Endometrial microvascular endothelial cells (primary cell): ENCODE data around the gene FAM228B. TPM values are rescaled to one million over a fixed set of nuclear protein-coding genes. Genes with fewer than 3 reads are reported as not detected.
"Not testable (repeated sequence)": the region's sequence is repeated elsewhere in the genome, so short reads cannot be mapped to it uniquely, and the experiment has no call there.

ENCODE experiments used
- in situ Hi-C: cut with HindIII; loops from 2 replicates; pipeline ENCODE4 v1.10.0; 2017; ENCODE audit warnings: low sequenced_read_pairs, low pct_unique_long_range_greater_than_20kb; ENCODE audit errors: inconsistent ontology term
- total RNA-seq: library from RNA; depleted of rRNA; stranded (reverse); fragments of >200 nt; gene quantifications from one replicate; pipeline ENCODE4 v1.2.3, GENCODE V29; 2015; ENCODE audit errors: inconsistent ontology term

FAM228B gene
- 10.8 TPM for total RNA-seq

DNA sequence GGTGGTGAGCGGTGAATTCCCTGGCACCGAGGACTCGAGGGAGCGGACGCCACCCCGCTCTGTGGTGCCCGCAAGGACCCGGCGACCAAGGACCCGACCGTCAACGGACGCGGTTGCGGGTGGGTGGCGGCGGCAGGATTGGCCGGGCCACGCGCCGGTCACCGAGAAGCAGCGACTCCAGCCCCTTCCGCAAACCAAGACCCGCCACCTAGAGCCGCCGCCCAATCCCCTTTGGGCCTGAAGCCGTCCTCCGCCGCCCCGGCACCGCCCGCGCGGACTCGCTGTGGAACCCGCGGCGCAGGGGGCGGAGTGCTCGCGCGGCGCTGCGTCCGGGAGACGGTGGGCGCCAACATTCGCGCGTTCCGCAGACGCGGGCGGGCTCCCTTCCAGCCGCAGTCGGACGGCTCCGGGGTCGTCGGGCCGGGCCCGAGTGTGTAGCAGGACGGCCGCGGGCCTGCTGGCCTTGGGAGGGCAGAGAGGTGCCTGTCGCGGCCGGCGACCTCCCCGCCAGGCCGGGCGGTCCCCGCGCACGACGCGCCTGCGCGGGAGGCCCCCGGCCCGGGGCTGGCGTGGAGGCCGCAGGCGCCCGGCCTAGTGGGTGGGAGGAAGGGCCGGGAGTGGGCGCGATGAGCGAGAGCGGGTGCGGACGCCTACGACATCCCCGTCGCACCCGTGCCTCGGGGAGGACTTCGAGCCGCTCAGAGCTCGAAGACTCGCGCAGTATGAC, at the start of gene FAM228B, which contains the start of gene PFN4:
TSS of gene FAM228B (plus strand) at position 275 of the 727 bp plus-strand sequence. CDS start 893 bp downstream, outside the sequence.
TSS of gene PFN4 (minus strand) at position 140 of the 727 bp plus-strand sequence. CDS start 799 bp downstream, outside the sequence.
- in situ Hi-C loops, result no loop called here

DNA sequence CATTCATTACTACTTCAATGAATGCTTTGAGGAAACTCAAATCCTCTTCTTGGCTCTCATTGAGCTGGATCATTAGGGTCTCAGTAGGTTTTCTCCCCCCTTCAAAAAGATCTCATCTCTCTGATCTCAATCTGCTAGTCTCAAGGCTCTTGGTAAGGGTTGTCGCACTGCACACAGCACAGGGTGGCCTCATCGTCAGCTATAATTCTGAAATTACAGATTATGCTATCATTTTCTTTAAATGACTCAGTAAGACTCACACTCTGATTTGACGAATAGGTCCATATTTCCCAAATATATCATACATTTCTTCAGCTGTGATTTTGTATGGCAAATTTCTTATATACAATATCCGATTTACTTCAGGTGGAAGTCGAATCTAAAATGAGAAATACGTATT, 49.5 kb upstream of the FAM228B start:
- in situ Hi-C loops, result no loop called here

DNA sequence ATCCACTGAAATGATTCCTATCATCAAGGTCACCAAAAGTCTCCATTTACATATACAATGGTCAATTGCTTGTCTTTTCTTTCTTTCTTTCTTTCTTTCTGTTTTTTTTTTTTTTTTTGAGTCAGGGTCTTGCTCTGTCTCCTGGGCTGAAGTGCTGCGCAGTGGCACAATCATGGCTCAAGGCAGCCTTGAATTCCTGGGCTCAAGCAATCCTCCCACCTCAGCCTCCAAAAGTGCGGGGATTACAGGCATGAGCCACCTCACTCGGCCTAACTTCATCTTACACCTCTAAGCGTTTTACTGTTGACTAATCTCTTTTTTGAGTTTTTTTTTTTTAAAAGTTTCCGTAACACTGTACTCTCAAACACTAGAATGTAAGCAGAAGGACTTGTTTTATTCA, 48.0 kb upstream of the FAM228B start:
- in situ Hi-C loops, result no loop called here

DNA sequence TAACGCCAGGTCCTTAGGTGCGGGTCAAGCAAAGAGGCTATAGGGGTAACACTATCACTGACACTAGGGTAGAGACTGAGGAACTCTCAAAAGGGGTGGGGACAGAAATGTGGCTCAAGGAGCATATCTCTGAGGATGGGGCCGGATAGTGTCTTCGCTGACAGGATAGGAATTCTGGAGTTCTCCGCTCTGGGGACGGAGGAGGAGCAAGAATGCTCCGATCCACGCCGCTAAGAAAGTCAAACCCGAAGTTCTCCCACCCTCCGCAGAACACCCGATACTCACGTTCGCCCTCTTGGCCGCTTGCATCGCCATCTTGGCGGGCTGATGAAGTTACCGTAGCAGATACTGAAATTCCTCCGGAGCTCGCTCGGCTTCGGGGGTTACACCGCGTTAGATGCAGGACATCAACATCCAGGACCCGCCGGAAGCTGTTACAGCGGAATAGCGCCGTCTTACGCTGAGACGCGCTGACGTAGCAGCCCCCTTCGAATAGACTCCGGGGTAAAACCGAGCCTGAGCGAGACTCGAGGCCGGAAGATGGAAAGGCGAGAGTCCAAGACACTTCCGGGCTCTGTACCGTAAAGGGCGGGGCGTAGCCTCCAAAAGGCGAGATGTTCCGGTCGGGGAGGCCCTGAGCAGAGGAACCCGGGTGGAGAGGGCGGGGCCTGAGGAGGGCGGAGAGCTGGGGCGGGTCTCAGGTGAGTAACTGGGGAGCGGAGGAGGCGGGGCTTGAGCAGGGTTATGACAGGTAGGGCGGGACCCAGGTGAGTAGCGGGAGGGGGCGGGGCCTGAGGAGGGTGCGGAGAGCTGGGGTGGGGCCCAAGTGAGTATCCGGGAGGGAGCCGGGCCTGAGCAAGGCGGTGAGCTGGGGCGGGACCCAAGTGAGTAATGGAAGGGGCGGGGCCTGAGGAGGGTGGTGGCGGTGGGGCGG, 47.1 kb upstream of the FAM228B start, which contains the start of gene SF3B6:
TSS of gene SF3B6 (minus strand) at position 412 of the 934 bp plus-strand sequence. CDS start at position 315, 97 bp downstream.
- in situ Hi-C loops, result no loop called here

DNA sequence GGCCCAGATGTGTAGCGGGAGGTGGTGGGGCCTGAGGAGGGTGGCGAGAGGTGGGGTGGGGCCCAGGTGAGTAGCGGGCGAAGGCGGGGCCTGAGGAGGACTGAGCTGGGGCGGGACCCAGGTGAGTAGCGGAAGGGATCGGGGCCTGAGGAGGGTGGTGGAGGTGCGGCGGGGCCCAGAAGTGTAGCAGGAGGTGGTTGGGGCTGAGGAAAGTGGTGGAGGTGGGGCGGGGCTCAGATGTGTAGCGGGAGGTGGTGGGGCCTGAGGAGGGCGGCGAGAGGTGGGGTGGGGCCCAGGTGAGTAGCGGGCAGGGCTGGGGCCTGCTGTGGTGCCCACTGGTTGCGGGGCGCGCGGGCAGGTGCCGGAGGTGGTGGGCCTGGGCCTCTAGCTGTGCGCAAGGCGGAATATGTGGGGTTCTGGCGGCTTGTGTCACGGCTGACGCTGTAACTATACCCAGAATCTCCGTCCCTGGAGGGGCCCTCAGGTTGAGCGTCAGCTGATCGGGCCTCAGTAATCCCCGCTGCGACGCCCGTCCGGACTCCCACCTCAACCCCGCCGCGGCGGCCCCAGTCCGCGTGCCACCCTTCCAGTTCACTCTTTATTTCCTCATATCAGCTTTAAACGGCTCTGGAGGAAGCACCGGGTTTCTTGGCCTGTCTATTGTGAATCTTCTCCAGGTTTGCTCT, 46.3 kb upstream of the FAM228B start:
- in situ Hi-C loops, result no loop called here

DNA sequence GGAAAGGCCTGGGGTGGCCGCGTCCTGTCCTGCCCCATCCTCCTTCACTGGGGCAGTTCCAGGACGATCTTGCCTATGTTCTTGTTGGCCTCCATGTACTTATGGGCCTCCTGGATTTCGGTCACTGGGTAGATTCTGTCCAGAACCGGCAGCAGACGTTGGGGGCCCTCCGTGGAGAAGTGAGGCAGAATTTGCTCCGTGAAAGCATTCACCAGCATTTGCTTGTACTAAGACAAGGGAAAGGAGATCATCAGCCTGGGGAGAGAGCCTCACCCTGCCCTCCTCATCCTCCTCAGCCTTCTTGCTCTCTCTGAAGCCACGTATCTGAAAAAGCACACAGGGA, 45.8 kb upstream of the FAM228B start:
- in situ Hi-C loops, result no loop called here

DNA sequence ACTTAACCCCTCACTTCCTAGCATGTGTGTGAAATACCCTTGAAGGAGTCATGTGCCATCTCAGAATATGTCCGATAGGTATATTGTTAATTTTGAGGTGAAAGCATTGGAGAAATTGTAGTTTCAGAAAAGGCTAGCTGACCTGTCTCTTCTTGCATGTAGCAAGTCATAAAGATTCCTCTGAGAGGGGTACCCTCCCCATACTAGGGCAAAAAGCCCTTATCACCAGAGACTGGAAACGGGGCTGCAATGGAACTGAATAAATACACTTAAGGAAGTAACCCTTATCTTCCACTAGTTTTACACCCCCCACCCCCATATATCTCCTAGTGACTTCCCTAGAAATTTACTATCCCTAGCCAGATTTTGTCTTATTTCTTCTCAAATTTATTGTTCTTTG, 45.4 kb upstream of the FAM228B start:
- in situ Hi-C loops, result no loop called here

DNA sequence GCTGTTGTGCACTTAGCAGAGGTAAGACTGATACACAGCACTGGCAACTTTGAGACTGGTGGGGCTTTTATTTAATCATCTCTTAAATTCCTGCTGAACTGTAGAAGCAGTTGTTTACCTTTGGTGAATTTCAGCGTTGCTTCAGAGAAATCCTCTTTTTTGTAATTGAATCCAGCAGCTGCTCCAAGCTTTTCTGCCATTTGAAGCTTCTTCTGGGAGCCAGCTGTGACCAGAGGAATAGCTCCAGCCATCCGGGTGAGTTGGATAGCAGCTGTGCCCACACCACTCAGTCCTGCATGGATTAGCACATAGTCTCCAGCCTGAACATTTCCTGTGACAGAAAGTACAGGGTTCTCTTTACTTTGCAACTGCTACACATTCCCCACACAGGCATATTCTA, 42.6 kb upstream of the FAM228B start:
- in situ Hi-C loops, result no loop called here

DNA sequence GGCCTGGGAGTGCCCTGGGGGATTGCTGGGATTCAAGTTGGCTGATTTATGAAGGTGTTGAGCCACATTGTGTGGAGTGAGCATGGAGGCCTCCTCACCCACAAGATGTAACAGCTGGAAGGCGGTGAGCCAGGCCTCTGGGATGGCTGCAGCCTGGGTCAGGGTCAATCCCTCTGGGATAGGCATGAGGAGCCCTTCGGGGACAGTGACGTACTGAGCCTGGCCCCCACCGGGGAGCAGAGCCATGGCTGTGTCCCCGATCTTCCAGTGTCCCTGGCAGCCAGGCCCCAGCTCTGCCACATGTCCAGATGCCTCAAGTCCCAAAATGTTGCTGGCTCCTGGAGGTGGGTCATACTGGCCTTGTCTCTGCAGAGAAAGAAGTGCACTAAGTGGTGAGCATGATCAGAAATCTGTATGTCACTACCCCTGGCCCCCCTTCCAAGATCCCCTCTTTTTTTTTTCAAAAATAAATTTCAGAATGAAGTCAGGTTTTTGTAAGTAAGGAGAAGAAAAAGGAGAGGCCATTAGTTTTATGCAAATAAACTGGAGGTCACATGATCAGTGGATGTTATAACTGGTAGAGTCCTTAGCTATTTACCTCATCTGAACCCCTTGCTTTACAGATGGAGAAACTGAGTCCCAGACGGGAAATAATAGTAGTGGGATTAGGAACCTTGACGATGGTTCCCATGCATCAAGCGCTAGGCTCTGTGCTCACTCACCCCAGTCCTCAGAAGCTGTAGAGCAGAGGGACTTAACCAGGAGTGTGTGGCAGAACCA, 40.3 kb upstream of the FAM228B start:
- in situ Hi-C loops, result no loop called here

DNA sequence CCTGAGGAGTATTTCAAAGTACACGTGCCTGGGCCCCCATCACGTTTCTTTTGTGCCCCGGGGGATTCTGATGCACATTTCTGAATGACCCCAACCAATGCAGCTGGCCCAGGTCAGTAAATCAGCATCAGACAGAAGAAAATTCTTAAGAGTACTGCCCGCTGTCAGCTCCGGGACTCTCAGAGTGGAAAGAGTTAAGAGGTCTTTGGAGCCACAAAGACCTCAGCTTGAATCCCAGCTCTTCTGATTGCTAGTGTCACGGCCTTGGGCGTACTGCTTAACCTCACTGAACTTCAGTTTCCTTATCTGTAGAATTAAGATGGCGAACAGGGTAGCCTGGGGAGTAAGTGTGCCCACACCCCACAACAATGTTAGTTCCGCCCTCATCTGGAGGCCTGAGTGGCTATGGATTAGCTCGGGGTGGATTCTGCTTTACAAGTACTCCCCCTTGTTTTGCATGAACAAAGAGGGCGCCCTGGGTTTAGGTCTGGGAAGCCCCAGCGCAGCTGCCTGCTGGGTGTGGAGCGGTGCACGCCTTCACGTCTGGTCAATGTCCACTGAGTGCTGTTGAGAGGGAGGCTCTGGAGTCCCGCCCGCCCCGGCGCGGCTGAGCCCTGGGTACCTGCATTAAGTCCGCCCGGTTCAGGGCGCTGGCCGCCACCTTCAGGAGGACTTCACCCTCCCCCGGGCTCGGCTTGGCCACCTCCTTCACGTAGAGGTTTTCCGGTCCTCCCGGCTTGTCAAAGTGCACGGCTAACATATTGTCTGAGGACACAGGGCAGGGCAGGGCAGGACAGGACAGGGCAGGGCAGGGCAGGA, 39.5 kb upstream of the FAM228B start:
- in situ Hi-C loops, result no loop called here

DNA sequence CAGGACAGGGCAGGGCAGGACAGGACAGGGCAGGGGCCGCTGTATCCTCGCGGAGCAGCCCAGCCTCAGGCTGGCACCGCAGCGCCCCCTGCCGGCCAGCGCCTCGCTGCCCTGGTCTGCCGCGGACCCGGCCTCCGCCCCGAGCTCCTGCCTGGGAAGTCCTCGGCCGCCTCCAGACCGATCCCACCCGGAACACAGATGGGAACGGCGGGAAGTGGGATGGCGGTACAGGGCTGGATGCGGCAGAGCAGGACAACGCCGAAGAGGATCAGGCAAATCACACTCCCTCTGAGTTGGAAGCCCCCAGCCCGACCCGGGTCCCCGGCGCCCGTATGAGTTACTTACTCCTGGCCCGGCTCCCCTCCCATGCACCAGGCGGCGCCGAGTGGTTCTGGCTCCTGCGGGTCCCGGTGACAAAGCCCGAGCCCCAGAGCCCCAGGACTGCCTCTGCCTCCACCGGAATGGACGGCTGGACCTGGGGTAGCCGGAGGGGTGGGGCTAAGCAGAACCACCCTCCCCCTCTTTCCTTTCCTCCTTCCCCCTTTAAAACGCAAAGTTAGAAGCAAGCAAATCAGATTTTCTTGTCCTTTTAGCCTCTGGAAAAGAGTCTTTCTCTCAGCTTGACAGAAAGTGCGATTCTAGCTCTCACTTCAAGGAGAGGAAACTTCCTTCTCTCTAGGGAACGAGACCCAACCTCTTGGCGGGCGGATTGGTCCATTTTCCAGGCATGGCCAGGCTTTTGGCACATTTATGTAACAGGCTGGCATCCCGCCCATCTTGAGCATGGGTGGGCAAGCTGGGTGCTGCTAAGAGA, 38.7 kb upstream of the FAM228B start, which contains the start of gene TP53I3:
TSS of gene TP53I3 (minus strand) at position 449 of the 814 bp plus-strand sequence. CDS start 508 bp downstream, outside the sequence.
- in situ Hi-C loops, result no loop called here

DNA sequence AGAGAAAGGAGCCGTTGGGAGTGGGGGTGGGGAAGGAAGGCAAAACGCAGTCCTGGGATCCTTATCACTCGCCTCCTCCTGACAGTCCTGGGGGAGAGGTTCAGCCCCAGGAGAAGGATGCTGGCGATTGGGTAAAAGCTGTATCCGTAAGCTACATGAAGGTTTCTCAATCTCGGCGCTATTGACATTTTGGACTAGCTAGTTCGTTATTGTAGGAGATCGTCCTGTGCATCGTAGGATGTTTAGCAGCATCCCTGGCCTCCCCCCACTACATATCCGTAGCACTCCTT, 38.1 kb upstream of the FAM228B start:
- in situ Hi-C loops, result no loop called here

DNA sequence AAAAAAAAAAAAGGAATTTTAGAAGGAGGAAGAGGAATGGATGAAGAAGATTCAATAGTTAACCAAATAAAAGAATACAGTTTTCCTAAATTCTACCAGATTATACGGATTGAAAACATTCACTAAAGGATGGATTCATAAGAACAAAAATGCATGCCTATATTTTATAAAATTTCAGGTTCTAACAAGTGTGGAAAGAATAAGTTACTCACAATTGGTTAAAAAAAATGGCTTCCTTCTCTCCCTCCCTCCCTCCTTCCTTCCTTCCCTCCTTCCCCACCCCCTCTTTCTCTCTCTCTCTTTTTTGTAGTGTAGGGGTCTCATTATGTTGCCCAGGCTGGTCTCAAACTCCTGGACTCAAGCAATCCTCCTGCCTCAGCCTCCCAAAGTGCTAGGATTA, 37.0 kb upstream of the FAM228B start:
- in situ Hi-C loops, result no loop called here

DNA sequence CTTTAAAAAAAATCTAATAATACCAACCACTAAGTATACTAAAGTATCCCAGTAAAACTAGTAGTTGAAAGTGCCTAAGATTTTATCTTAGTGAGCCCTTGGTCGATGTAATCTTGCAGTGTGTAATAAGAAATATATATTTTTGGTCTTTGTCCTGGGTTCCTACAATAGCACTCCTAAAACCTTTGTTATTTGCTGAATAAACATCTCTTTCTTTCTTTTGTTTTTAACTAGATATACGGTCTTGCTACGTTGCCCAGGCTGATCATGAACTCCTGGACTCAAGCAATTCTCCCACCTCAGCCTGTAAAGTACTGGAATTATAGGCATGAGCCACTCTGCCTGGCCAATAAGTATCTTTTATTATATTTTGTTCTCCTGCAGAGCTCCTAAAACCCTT, 36.2 kb upstream of the FAM228B start:
- in situ Hi-C loops, result no loop called here

DNA sequence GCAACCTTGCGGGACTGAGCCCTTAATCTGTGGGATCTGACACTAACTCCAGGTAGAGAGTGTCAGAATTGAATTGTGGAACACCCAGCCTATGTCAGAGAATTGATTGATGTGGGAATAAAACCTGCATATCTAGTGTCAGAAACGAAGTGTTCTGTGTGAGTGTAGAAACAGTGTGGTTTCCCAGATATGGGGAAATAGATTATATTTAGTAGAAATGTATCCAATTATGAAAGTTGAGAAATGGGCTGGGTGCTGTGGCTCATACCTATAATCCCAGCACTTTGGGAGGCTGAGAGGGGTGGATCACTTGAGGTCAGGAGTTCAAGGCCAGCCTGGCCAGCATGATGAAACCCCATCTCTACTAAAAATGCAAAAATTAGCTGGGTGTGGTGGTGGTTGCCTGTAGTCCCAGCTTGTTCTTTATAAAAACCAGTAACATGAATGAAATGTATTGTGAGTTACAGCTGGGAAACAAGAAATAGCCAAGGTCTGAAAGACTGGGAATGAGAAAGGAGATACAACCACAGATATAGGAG, 34.4 kb upstream of the FAM228B start:
- in situ Hi-C loops, result no loop called here

DNA sequence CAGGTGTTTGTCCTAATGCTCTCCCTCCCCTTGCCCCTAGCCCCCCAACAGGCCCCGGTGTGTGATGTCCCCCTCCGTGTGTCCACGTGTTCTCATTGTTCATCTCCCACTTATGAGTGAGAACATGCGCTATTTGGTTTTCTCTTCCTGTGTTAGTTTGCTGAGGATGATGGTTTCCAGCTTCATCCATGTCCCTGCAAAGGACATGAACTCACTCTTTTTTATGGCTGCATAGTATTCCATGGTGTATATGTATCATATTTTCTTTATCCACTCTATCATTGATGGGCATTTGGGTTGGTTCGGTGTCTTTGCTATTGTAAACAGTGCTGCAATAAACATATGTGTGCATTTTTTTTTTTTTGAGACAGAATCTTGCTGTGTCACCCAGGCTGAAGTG, 30.0 kb upstream of the FAM228B start:
- in situ Hi-C loops, result not testable (repeated sequence)

DNA sequence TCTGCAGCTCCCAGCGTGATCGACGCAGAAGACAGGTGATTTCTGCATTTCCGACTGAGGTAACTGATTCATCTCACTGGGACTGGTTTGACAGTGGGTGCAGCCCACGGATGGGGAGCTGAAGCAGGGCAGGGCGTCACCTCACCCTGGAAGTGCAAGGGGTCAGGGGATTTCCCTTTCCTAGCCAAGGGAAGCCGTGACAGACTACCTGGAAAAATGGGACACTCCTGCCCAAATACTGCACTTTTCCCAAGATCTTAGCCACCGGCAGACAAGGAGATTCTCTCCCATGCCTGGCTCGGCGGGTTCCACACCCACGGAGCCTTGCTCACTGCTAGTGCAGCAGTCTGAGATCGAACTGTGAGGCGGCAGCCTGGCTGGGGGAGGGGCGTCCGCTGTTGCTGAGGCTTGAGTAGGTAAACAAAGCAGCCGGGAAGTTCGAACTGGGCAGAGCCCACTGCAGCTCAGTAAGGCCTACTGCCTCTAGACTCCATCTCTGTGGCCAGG, 28.0 kb upstream of the FAM228B start:
- in situ Hi-C loops, result not testable (repeated sequence)
